ENCODE results near the gene PLEKHM2. TPM values are rescaled to one million over a fixed set of nuclear protein-coding genes. Genes with fewer than 3 reads are reported as not detected.
"Not testable (repeated sequence)": the region's sequence is repeated elsewhere in the genome, so short reads cannot be mapped to it uniquely, and the experiment has no call there.

PLEKHM2 gene
- total RNA-seq, 1 donor from 2014 or later: 80.4 TPM

DNA sequence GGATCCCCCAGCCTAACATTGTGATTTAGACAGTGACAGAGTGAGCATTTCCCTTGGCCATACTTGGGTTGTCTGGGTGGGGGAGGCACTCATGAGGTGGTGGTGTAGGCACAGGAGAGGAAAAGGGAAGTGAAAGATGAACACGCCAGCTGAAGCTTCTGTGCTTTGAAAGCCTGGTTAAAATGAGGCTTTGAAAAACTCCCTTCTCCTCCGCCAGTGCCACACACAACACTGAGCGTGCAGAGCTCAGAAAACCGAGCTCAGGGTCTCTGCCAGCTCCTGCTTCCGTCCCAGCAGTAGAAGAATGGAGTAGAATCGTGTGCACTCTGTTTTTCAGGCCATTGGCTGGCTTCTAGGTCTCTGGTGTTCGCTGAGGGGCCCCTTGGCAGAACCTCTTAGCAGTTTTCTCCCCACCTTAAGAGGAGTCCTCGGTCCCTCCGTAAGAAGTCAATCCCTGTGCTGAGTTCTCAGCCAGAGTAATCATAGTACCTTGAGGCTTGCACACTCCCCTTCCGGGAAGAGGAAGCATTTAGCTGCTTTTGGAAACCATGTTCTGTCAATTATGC is 12.9 kb downstream of the PLEKHM2 start:
- ATAC-seq (peak; percentile 55 to 75), DNase-seq (peak; percentile 56)
- H3K4me1 ChIP-seq: peaks cover 67% of the 10 kb centered on the region
- H3K4me3 ChIP-seq: peak overlapping the region; percentile 19
- no peaks in the 10 kb centered on the region for H3K36me3 ChIP-seq
- no peaks in the 10 kb centered on the region for H3K27me3 ChIP-seq (ENCODE audit: low read depth)
- TF ChIP-seq CTCF (IDR thresholded peaks at IDR 0.05): no peak
- intact Hi-C loops (cut with DNase I): no loop called here
- peak overlapping the region; percentile 55 for H3K27ac ChIP-seq
- H3K9me3 ChIP-seq: no peaks in the 10 kb centered on the region

DNA sequence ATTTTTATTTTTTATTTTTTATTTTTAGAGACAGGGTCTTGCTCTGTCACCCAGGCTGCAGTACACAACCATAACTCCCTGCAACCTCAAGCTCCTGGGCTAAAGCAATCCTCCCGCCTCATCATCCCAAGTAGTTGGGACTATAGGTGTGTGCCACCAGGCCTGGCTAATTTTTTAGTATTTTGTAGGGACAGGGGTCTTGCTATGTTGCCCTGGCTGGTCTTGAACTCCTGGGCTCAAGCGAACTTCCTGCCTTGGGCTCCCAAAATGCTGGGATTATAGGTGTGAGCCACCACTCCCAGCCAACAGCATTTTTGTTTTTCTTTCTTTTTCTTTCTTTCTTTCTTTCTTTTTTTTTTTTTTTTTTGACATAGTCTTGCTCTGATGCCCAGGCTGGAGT is 14.1 kb downstream of the PLEKHM2 start:
- DNase-seq (no peak), ATAC-seq (no peak)
- no peak for TF ChIP-seq CTCF (IDR thresholded peaks at IDR 0.05)
- no peaks in the 10 kb centered on the region for H3K36me3 ChIP-seq
- H3K4me1 ChIP-seq: peaks cover 66% of the 10 kb centered on the region
- no peak overlapping the region for H3K4me3 ChIP-seq
- peak overlapping the region; percentile 55 for H3K27ac ChIP-seq
- H3K9me3 ChIP-seq: no peaks in the 10 kb centered on the region
- no peaks in the 10 kb centered on the region for H3K27me3 ChIP-seq (ENCODE audit: low read depth)
- intact Hi-C loops (cut with DNase I): no loop called here

GRCh38 chr1:15699321-15699720 is 15.2 kb downstream of the PLEKHM2 start:
- DNase-seq; H3K27ac ChIP-seq; H3K36me3 ChIP-seq; H3K4me3 ChIP-seq; H3K27me3 ChIP-seq (ENCODE audit: low read depth); ATAC-seq; H3K9me3 ChIP-seq; intact Hi-C loops (cut with DNase I): not testable (repeated sequence)
- H3K4me1 ChIP-seq: peaks cover 70% of the 10 kb centered on the region

DNA sequence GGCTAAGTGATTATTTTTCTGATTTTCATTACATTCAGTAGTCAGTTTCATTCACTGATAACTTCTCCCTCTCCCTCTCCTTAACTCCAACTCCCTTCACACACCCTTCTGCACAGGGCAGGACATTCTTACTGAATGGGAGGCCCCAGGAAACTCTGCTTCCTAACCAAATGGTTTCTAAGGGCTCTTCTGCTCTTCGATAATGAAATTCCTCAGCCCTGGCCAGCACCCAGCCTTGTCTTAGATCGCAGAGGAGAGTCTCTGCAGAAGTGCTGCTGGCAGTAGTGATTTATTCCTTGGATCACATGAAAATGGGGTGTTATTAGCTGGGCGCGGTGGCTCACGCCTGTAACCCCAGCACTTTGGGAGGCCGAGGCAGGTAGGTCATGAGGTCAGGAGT is 16.4 kb downstream of the PLEKHM2 start:
- no peak for DNase-seq
- Histone ChIP-seq H3K4me3 (no peak overlapping the region), H3K27me3 (ENCODE audit: low read depth) (no peaks in the 10 kb centered on the region), H3K4me1 (peaks cover 78% of the 10 kb centered on the region), H3K27ac (peak overlapping the region; percentile 44), H3K9me3 (no peaks in the 10 kb centered on the region), H3K36me3 (peaks cover 2% of the 10 kb centered on the region)
- TF ChIP-seq CTCF (IDR thresholded peaks at IDR 0.05): no peak
- intact Hi-C loops (cut with DNase I): no loop called here
- peak; percentile 70 to 74 for ATAC-seq

DNA sequence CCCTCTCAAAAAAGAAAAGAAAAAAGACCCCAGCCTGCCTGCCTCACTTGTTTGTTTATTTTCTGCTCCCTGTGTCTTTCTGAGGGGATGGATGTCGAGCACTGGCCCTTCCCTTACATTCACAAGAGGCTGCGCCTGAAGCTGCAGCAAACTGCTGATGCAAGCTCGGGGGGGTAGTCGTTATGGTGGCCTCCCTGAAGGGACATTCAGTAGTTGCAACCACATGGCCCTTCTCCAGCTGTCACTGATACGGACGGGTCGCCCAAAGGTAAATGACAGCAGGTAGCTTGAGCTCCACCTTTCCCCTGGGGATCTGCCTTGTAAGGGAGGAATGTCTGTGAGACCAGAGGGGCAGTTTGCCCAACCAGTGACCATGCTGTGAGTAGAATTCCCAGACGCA is 17.7 kb downstream of the PLEKHM2 start:
- H3K4me3 ChIP-seq: no peak overlapping the region
- no peak for TF ChIP-seq CTCF (IDR thresholded peaks at IDR 0.05)
- no peak overlapping the region for H3K27ac ChIP-seq
- no peak for DNase-seq
- H3K9me3 ChIP-seq: no peaks in the 10 kb centered on the region
- no peak for ATAC-seq
- intact Hi-C loops (cut with DNase I): no loop called here
- peaks cover 10% of the 10 kb centered on the region for H3K36me3 ChIP-seq
- H3K27me3 ChIP-seq (ENCODE audit: low read depth): no peaks in the 10 kb centered on the region
- peaks cover 81% of the 10 kb centered on the region for H3K4me1 ChIP-seq

DNA sequence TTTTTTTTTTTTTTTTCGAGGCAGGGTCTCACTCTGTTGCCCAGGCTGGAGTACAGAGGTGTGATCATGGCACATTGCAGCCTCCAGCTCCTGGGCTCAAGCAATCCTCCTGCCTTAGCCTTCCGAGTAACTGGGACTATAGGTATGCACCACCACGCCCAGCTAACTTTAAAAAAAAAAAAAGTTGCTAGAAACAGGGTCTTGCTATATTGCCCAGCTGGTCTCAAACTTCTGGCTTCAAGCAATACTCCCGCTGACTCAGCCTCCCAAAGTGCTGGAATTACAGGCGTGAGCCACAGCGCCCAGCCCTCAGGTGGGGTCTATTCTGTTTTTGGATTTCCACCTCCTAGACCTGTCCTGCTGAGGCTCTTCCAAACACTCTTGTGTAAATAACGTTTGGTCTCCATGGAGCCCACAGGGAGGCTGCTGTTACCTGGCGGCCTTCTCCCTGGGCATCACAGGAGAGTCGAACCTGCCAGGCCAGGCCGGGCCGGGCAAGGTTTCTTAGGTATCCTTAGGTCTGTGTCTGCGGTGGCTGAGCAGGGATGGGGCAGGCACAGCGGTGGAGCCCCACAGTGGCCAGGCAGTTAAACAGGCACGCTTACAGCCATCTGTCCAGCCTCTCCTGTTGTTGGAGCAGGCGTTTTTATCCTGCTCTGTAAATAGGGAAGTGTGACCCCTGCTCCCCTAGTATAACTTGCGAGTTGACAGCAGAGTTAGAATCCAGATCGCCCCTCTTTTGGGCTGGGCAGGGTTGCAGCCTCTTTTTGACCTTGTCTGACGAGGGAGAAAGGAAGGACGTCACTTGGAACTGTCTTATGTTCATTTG is 18.8 kb downstream of the PLEKHM2 start:
- Histone ChIP-seq H3K27me3 (ENCODE audit: low read depth) (no peaks in the 10 kb centered on the region), H3K36me3 (peaks cover 10% of the 10 kb centered on the region), H3K27ac (peak overlapping the region; percentile 80), H3K4me3 (no peak overlapping the region), H3K4me1 (peaks cover 80% of the 10 kb centered on the region), H3K9me3 (no peaks in the 10 kb centered on the region)
- peak; percentile 29 to 39 for ATAC-seq
- peak; percentile 19 for TF ChIP-seq CTCF (IDR thresholded peaks at IDR 0.05)
- intact Hi-C loops (cut with DNase I): no loop called here
- no peak for DNase-seq
